HepG2 (cell line): ENCODE measurements around the gene KDM5B. TPM values are rescaled to one million over a fixed set of nuclear protein-coding genes. Genes with fewer than 3 reads are reported as not detected.

Experiments used
- DNMT3B ChIP-seq: conservative IDR thresholded peaks from 2 replicates; pipeline ENCODE4 v1.6.1; 2016; ENCODE audit warnings: missing biosample characterization, control low read depth
- ETS1 ChIP-seq: sonication (generic); formaldehyde crosslinking; IDR thresholded peaks from 2 replicates; pipeline ENCODE4 v1.4.0; 2020; ENCODE audit warnings: missing genetic modification reagents
- HHEX ChIP-seq: IDR thresholded peaks from 2 replicates; pipeline ENCODE4 v1.6.1; 2016; ENCODE audit warnings: control low read depth
- NR1H2 ChIP-seq: sonication (generic); formaldehyde crosslinking; IDR thresholded peaks from 2 replicates; pipeline ENCODE4 v1.8.1; 2022; ENCODE audit warnings: low read depth, missing genetic modification reagents, borderline replicate concordance
- SMAD1 ChIP-seq: sonication (generic); formaldehyde crosslinking; IDR thresholded peaks from 2 replicates; pipeline ENCODE4 v1.4.0; 2020; ENCODE audit warnings: missing genetic modification reagents, low read depth, mild to moderate bottlenecking, borderline replicate concordance
- TFDP2 ChIP-seq: sonication (generic); formaldehyde crosslinking; IDR thresholded peaks from 2 replicates; pipeline ENCODE4 v1.4.0; 2020; ENCODE audit warnings: missing genetic modification reagents
- TFE3 ChIP-seq: IDR thresholded peaks from 2 replicates; pipeline ENCODE4 v1.6.1; 2016
- TGIF2 ChIP-seq: IDR thresholded peaks from 2 replicates; pipeline ENCODE4 v1.6.1; 2016; ENCODE audit warnings: control low read depth, missing compliant biosample characterization
- TMF1 ChIP-seq: sonication (generic); formaldehyde crosslinking; IDR thresholded peaks from 2 replicates; pipeline ENCODE4 v1.8.1; 2022; ENCODE audit warnings: low read depth, missing genetic modification reagents
- TSC22D2 ChIP-seq: sonication (generic); formaldehyde crosslinking; IDR thresholded peaks from 2 replicates; pipeline ENCODE4 v1.5.1; 2020; ENCODE audit warnings: missing genetic modification reagents, mild to moderate bottlenecking, borderline replicate concordance
- ZBTB34 ChIP-seq: sonication (generic); formaldehyde crosslinking; IDR thresholded peaks from 2 replicates; pipeline ENCODE4 v1.8.0; 2022; ENCODE audit warnings: mild to moderate bottlenecking, missing genetic modification reagents
- ZBTB49 ChIP-seq: sonication (generic); formaldehyde crosslinking; IDR thresholded peaks from 2 replicates; pipeline ENCODE4 v1.4.0; 2020; ENCODE audit warnings: missing genetic modification reagents, borderline replicate concordance
- ZNF121 ChIP-seq: sonication (generic); formaldehyde crosslinking; IDR thresholded peaks from 2 replicates; pipeline ENCODE4 v1.5.0; 2020; ENCODE audit warnings: mild to moderate bottlenecking, missing genetic modification reagents
- ZNF280D ChIP-seq: sonication (generic); formaldehyde crosslinking; IDR thresholded peaks from 2 replicates; pipeline ENCODE4 v1.5.1; 2020; ENCODE audit warnings: mild to moderate bottlenecking, missing genetic modification reagents
- ZNF33A ChIP-seq: sonication (generic); formaldehyde crosslinking; IDR thresholded peaks from 2 replicates; pipeline ENCODE4 v1.5.1; 2020; ENCODE audit warnings: missing genetic modification reagents, mild to moderate bottlenecking, moderate library complexity, borderline replicate concordance
- ZNF550 ChIP-seq: sonication (generic); formaldehyde crosslinking; IDR thresholded peaks from 2 replicates; pipeline ENCODE4 v1.4.0; 2020; ENCODE audit warnings: mild to moderate bottlenecking, missing genetic modification reagents, borderline replicate concordance
- ZNF564 ChIP-seq: sonication (generic); formaldehyde crosslinking; IDR thresholded peaks from 2 replicates; pipeline ENCODE4 v1.8.1; 2023; ENCODE audit warnings: mild to moderate bottlenecking, missing genetic modification reagents
- ZNF577 ChIP-seq: sonication (generic); formaldehyde crosslinking; IDR thresholded peaks from 2 replicates; pipeline ENCODE4 v1.4.0; 2020; ENCODE audit warnings: mild to moderate bottlenecking, low read depth, missing genetic modification reagents, borderline replicate concordance
- polyA plus RNA-seq, 8 experiments: library from polyadenylated mRNA; depleted of rRNA in 3 of 8; stranded (reverse) in 7 of 8; unstranded in 1 of 8; fragments of >200 nt; fragmentation: Illumina TruSeq in 4 of 8; extraction: Trizol in 4 of 8; gene quantifications; 2 replicates each; pipeline versions ENCODE4 v1.2.1 to v1.2.3, GENCODE V29; 2011 to 2016; ENCODE audit warnings: low read depth in 4 of 8, missing spikeins in 1 of 8, mixed read lengths in 1 of 8; ENCODE audit not compliant: insufficient read depth in 1 of 8
- total RNA-seq, 5 experiments: library from RNA; depleted of rRNA; stranded (reverse); fragments of >200 nt; fragmentation: Illumina TruSeq; extraction: Trizol; gene quantifications; 2 replicates each; pipeline ENCODE4 v1.2.3, GENCODE V29; 2016; ENCODE audit warnings: low read depth in 1 of 5

The KDM5B gene
- total and polyA plus RNA-seq, 2 of the 13 experiments (the other 11 are each of a cell fraction or from before 2014, with no cell fraction given) = 34.2 to 35.4 TPM

- TF ChIP-seq ETS1 (CRISPR knock-in tag) (no peak), ZBTB49 (CRISPR knock-in tag) (no peak), NR1H2 (CRISPR knock-in tag) (peak; percentile 58; the same call in 1 of the 2 replicates), TGIF2 (CRISPR knock-in tag) (peak; percentile 99), ZNF577 (CRISPR knock-in tag) (no peak), SMAD1 (CRISPR knock-in tag) (no peak), ZNF33A (CRISPR knock-in tag) (no peak), TSC22D2 (CRISPR knock-in tag) (no peak), ZNF121 (no peak), ZNF280D (CRISPR knock-in tag) (no peak), TMF1 (CRISPR knock-in tag) (peak; percentile 86), TFE3 (CRISPR knock-in tag) (peak; percentile 59), DNMT3B (CRISPR knock-in tag) (no peak), ZBTB34 (no peak), TFDP2 (CRISPR knock-in tag) (peak; percentile 74; the same call in 1 of the 2 replicates), ZNF550 (CRISPR knock-in tag) (no peak), ZNF564 (CRISPR knock-in tag) (peak; percentile 11; the same call in 1 of the 2 replicates), HHEX (CRISPR knock-in tag) (no peak)
Observed at GRCh38 chr1:202810615-202811295, 2.5 kb upstream of the KDM5B start, which contains the start of gene PCAT6 (continued).
